Measurements from ENCODE around the gene ID2. TPM values are rescaled to one million over a fixed set of nuclear protein-coding genes. Genes with fewer than 3 reads are reported as not detected.

ID2 gene
- total RNA-seq, 2 experiments from 2014 or later = 238 to 242 TPM

GRCh38 chr2:8684540-8684877 is 2.7 kb downstream of the ID2 start:
- Mint-ChIP-seq H3K4me3 (peak overlapping the region; percentile 89), H3K27ac (peak overlapping the region; percentile 89), H3K4me1 (ENCODE audit: low read depth) (peaks cover 36% of the 10 kb centered on the region), H3K36me3 (ENCODE audit: low read depth) (peaks cover 25% of the 10 kb centered on the region), H3K9me3 (no peaks in the 10 kb centered on the region), H3K27me3 (peaks cover 9% of the 10 kb centered on the region)
- ChIA-PET CTCF (interaction anchor here (1.3 to 2.3 kb wide), 2 partner anchors 139 to 1257 kb away, joined by 4 to 11 read pairs; no protein-coding TSS in a partner anchor), POLR2A (interaction anchor here (0.7 to 2.2 kb wide), 7 partner anchors 141 to 1256 kb away, joined by 3 to 12 read pairs (median 5); no protein-coding TSS in a partner anchor)
- peak overlapping the region; percentile 77 for H3K4me3 ChIP-seq (ENCODE audit: low read length)
- DNase-seq = peak in 9 of 14 experiments; percentile 20 to 72 (median 34)
- no peaks in the 10 kb centered on the region for H3K9me3 ChIP-seq (ENCODE audit: control insufficient read depth in 1 of 2, insufficient read depth in 1 of 2, low read length in 2 of 2)
- peaks cover 25% of the 10 kb centered on the region for H3K4me1 ChIP-seq (ENCODE audit: insufficient read depth, low read length)
- H3K27ac ChIP-seq (ENCODE audit: low read depth in 1 of 2, low read length in 2 of 2) = peak overlapping the region; percentile 42 to 59
- ATAC-seq (ENCODE audit: poor library complexity) = peak; percentile 4
- H3K36me3 ChIP-seq (ENCODE audit: insufficient read depth, low read length) = no peaks in the 10 kb centered on the region
- intact Hi-C loops (cut with DNase I, micrococcal nuclease) = loop anchor here (2.0 to 10.0 kb wide), 9 partner anchors 142 to 1770 kb away; partner anchors contain the start of genes KIDINS220 (in 1 of the 2) and RNF144A (in 1 of the 2)
- H3K27me3 ChIP-seq (ENCODE audit: control insufficient read depth in 1 of 2, insufficient read depth in 2 of 2, low read length in 2 of 2) = peaks cover 0 to 6% of the 10 kb centered on the region in 2 experiments
- no peak for TF ChIP-seq CTCF (IDR thresholded peaks at IDR 0.05)

GRCh38 chr2:8684878-8685696 is 3.2 kb downstream of the ID2 start:
- Histone ChIP-seq H3K9me3 (ENCODE audit: control insufficient read depth in 1 of 2, insufficient read depth in 1 of 2, low read length in 2 of 2) (no peaks in the 10 kb centered on the region), H3K4me3 (ENCODE audit: low read length) (peak overlapping the region; percentile 77), H3K4me1 (ENCODE audit: insufficient read depth, low read length) (peaks cover 19% of the 10 kb centered on the region), H3K27ac (ENCODE audit: low read depth in 1 of 2, low read length in 2 of 2) (peak overlapping the region; percentile 42 to 59), H3K36me3 (ENCODE audit: insufficient read depth, low read length) (no peaks in the 10 kb centered on the region), H3K27me3 (ENCODE audit: control insufficient read depth in 1 of 2, insufficient read depth in 2 of 2, low read length in 2 of 2) (no peaks in the 10 kb centered on the region)
- CTCF ChIA-PET = interaction anchor here (0.7 to 2.3 kb wide), 3 partner anchors 140 to 1258 kb away, joined by 3 to 11 read pairs (median 4); no protein-coding TSS in a partner anchor
- peaks cover 9% of the 10 kb centered on the region for H3K27me3 Mint-ChIP-seq
- ATAC-seq (ENCODE audit: poor library complexity) (no peak), DNase-seq (peak in 10 of 14 experiments; percentile 10 to 64 (median 40))
- POLR2A ChIA-PET = interaction anchor here (0.7 to 2.2 kb wide), 8 partner anchors 142 to 1257 kb away, joined by 3 to 12 read pairs (median 5); no protein-coding TSS in a partner anchor
- intact Hi-C loops (cut with DNase I, micrococcal nuclease) = loop anchor here (1.0 to 10.0 kb wide), 15 partner anchors 143 to 1770 kb away; partner anchors contain the start of genes KIDINS220 (in 1 of the 2) and RNF144A (in 1 of the 2)
- H3K36me3 Mint-ChIP-seq (ENCODE audit: low read depth) = peaks cover 24% of the 10 kb centered on the region
- H3K4me1 Mint-ChIP-seq (ENCODE audit: low read depth) = peaks cover 31% of the 10 kb centered on the region
- H3K4me3 Mint-ChIP-seq = peak overlapping the region; percentile 89
- H3K27ac Mint-ChIP-seq = peak overlapping the region; percentile 89
- no peaks in the 10 kb centered on the region for H3K9me3 Mint-ChIP-seq
- no peak for TF ChIP-seq CTCF (IDR thresholded peaks at IDR 0.05)

GRCh38 chr2:8685697-8686358 is 4.0 kb downstream of the ID2 start:
- Mint-ChIP-seq H3K4me1 (ENCODE audit: low read depth) (peaks cover 26% of the 10 kb centered on the region), H3K36me3 (ENCODE audit: low read depth) (peaks cover 24% of the 10 kb centered on the region), H3K4me3 (peak overlapping the region; percentile 80), H3K27me3 (peaks cover 9% of the 10 kb centered on the region), H3K9me3 (no peaks in the 10 kb centered on the region), H3K27ac (peak overlapping the region; percentile 24)
- CTCF ChIA-PET = interaction anchor here (0.7 to 2.3 kb wide), 3 partner anchors 141 to 1259 kb away, joined by 3 to 11 read pairs (median 4); no protein-coding TSS in a partner anchor
- peaks cover 0 to 1% of the 10 kb centered on the region in 2 experiments for H3K27me3 ChIP-seq (ENCODE audit: control insufficient read depth in 1 of 2, insufficient read depth in 2 of 2, low read length in 2 of 2)
- H3K4me1 ChIP-seq (ENCODE audit: insufficient read depth, low read length) = peaks cover 14% of the 10 kb centered on the region
- POLR2A ChIA-PET = interaction anchor here (0.9 to 2.2 kb wide), 2 partner anchors 389 to 1257 kb away, joined by 3 to 12 read pairs; no protein-coding TSS in a partner anchor
- peak overlapping the region; percentile 77 for H3K4me3 ChIP-seq (ENCODE audit: low read length)
- no peaks in the 10 kb centered on the region for H3K36me3 ChIP-seq (ENCODE audit: insufficient read depth, low read length)
- intact Hi-C loops (cut with DNase I, micrococcal nuclease) = loop anchor here (1.0 to 10.0 kb wide), 14 partner anchors 231 to 1771 kb away; partner anchors contain the start of gene RNF144A (in 1 of the 2)
- H3K27ac ChIP-seq (ENCODE audit: low read depth in 1 of 2, low read length in 2 of 2) = no peak overlapping the region
- DNase-seq (peak; percentile 49 to 89 (median 76)), ATAC-seq (ENCODE audit: poor library complexity) (no peak)
- TF ChIP-seq CTCF (IDR thresholded peaks at IDR 0.05) = peak; percentile 92
- H3K9me3 ChIP-seq (ENCODE audit: control insufficient read depth in 1 of 2, insufficient read depth in 1 of 2, low read length in 2 of 2) = no peaks in the 10 kb centered on the region
